A549 treated with dexamethasone at 1 μM for 4 hours (cell line): Measurements from ENCODE around the gene ZNF524. TPM values are rescaled to one million over a fixed set of nuclear protein-coding genes. Genes with fewer than 3 reads are reported as not detected.

ENCODE experiments used
- total RNA-seq: library from RNA; stranded (reverse); fragments of 200-300 nt; extraction: Qiagen RNA extraction; gene quantifications from 5 replicates; pipeline ENCODE4 v1.2.3, GENCODE V29; 2022

Gene ZNF524
- 12.1 to 17.2 TPM (median 16.1 TPM) in 5 replicates for total RNA-seq

DNA sequence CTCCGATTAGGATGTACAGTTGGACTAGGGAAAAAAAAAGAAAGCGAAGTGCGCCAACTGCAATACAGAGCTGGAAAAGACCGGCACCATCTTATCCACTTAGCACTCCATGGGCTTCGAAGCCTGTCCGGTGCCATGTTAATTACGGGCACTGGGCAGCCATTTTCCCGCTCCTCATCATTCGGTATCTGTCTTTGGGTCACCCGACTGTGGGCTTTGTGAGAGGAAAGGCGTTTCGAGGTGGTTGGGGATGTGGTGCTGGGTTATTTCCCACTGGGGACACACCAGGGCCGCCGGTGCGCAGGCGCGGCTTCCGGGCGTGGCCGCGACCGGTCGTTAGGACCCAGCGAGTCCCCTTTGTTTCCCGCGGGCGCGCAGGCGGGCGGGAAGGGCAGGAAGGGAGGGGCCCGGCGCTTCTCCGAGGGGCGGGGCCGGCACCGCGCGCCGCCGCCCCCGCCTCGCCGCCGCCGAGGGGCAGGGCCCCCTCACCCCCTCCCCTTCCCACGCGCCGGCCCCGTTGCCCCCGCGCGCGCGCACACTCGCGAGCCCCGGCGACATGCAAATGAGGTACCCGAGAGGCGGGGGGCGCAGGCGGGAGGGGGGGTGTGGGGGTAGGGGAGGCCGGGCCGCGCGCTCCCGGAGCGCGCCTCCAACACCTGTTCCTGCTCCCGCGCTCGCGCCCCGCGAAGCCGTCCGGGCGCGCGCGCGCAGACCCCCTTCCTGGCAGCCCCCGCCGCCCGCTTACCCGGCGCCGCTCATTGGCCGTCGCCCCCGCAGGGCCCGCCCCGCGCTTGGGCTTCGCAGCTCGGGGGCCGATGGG lies at the start of gene ZNF524:
Gene ZNF524 (plus strand): TSS at position 447 of the 820 bp plus-strand sequence. CDS start 1,825 bp downstream, outside the sequence.

GRCh38 chr19:55580628-55581144 lies 19.4 kb upstream of the ZNF524 start, which contains the start of gene ZNF579:
Gene ZNF579, minus strand, starts transcription at chr19:55580848. Its CDS starts 1,209 bp downstream, at chr19:55579639.

GRCh38 chr19:55599468-55599841 lies 633 bp upstream of the ZNF524 start, which contains the start of gene FIZ1:
Gene FIZ1, minus strand, starts transcription at chr19:55599517. Its CDS starts 1,652 bp downstream, at chr19:55597865.

GRCh38 chr19:55605637-55606470 lies 5.8 kb downstream of the ZNF524 start, which contains the start of gene ZNF865:
Gene ZNF865, plus strand, starts transcription at chr19:55605647. Its CDS starts 7,972 bp downstream, at chr19:55613619.

GRCh38 chr19:55624109-55625003 lies 24.3 kb downstream of the ZNF524 start, which contains the start of gene ZNF784:
Gene ZNF784, minus strand, starts transcription at chr19:55624566. Its CDS starts 5 bp downstream, at chr19:55624561.

DNA sequence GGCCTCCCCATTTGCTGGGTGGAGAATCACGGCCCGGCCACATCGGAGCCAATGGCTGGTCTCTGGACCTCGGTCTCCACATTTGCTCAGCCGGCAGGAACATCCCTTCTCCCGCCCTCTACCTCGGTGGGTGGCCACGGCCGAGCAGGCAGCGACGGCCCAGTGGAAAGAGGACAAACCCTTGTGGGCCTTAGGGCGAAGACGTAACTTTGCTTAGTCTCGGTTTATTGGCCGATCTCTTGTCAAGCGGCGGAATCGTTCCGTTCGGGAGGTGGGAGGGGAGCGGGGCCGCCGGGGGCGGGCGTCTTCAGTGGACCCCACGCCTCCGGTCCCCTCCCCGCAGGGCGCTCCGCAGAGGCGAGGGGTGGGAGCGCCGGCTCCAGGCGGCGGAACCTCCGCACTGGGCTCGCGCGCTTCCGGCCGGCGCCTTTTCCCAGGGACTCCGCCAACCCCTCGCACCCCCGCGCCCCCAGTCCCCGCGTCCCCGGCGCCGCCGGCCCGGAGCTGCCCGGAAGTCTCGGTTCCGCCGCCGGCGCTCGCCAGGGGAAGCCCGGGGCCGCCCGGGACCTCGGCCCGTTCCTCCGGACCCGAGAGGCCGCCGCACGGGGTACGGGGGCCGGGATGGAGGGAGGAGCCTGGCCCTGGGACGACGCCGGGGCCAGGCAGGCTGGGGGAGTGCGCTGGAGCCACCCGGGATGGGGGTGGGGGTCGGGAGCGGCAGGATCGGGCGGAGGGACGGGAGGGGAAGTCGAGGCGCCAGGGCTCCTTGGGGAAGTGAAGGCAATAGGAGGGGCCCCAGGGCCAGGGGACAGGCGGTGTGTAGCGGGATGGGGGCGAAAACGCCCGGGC lies 40.7 kb downstream of the ZNF524 start, which contains the start of gene ZNF580:
Gene ZNF580 (plus strand): TSS at position 426 of the 849 bp plus-strand sequence. CDS start 1,507 bp downstream, outside the sequence.

GRCh38 chr19:55643003-55643886 lies 43.2 kb downstream of the ZNF524 start, which contains the start of gene ZNF581:
Gene ZNF581, plus strand, starts transcription at chr19:55643649. Its CDS starts 923 bp downstream, at chr19:55644572.

DNA sequence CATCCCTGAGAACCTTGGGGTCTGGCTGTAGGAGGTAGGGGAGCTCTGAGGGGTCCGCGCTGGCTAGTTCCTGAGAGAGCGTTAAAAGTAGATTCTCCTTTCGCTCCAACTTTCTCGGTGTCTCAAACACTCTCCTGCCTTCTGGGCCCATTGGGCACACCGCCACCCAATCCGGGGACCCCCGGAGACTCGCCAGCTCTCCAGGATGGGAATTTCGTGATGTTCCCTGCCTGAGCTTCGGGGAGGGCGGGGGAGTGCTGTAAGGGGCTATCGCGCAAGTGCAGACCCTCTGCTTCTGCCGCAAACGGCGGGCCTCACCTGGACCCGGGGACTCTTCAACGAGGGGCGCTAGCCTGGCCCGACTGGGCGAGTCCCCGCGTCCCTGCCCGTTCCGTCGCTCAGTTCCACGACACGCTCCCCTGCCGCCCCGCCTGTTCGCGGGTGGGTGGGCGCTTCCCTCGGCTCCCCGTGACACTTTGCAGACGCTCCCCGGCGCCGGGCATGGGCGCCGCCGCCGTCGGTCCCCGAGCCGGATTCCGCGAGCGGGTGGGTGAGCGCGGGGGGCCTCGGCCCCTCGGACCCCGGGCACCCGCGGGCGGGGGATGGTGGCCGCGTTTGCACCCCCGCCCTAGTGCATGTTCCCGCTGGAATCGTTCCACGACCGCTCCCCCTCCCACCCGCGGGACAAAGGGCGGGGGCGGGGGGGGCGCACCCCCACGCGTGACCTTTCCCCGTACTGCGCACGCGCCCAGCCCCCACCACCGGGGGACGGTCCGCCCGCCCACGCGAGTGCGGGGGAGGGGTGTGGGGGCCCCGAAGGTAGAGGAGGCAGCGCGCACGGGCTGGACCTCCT lies 47.9 kb downstream of the ZNF524 start, which contains the start of gene CCDC106:
Gene CCDC106 (plus strand): TSS at position 481 of the 853 bp plus-strand sequence. CDS start 835 bp downstream, outside the sequence.

Other genes with a start within 250 kb of the ZNF524 start
- gene COX6B2, start 245.6 kb upstream of the ZNF524 start, total RNA-seq: 0.75 to 1.2 TPM (median 0.91 TPM) in 5 replicates
- 0.08 to 0.22 TPM (median 0.15 TPM) in 5 replicates for gene GARIN5B, start 237.0 kb upstream of the ZNF524 start, total RNA-seq
- gene IL11, start 229.8 kb upstream of the ZNF524 start, total RNA-seq: 8.4 to 11.3 TPM (median 8.6 TPM) in 5 replicates
- gene TMEM190, start 223.5 kb upstream of the ZNF524 start, total RNA-seq: 0.86 to 1.9 TPM (median 1.1 TPM) in 5 replicates
- gene TMEM238, start 216.0 kb upstream of the ZNF524 start, total RNA-seq: 2.4 to 7.0 TPM (median 4.2 TPM) in 5 replicates
- 2,624 to 3,119 TPM (median 2,807 TPM) in 5 replicates for gene RPL28, start 214.4 kb upstream of the ZNF524 start, total RNA-seq
- gene UBE2S, start 192.5 kb upstream of the ZNF524 start, total RNA-seq: 251 to 469 TPM (median 409 TPM) in 5 replicates
- 0.02 TPM in 2 of 5 replicates, not detected in the others for gene SHISA7, start 157.0 kb upstream of the ZNF524 start, total RNA-seq
- gene ISOC2, start 138.6 kb upstream of the ZNF524 start, total RNA-seq: 48.5 to 57.4 TPM (median 51.3 TPM) in 5 replicates
- 0.10 TPM in 1 of 5 replicates, not detected in the others for gene C19orf85, start 135.5 kb upstream of the ZNF524 start, total RNA-seq
- 4.2 to 7.9 TPM (median 7.2 TPM) in 5 replicates for gene ZNF628, start 123.7 kb upstream of the ZNF524 start, total RNA-seq
- gene NAT14, start 115.1 kb upstream of the ZNF524 start, total RNA-seq: 39.2 to 42.7 TPM (median 40.7 TPM) in 5 replicates
- 0.28 to 0.84 TPM (median 0.58 TPM) in 5 replicates for gene SSC5D, start 111.9 kb upstream of the ZNF524 start, total RNA-seq
- gene SBK2, start 63.2 kb upstream of the ZNF524 start, total RNA-seq: 1.3 to 2.6 TPM (median 1.8 TPM) in 5 replicates
- 1.3 to 2.6 TPM (median 2.1 TPM) in 5 replicates for gene SBK3, start 54.7 kb upstream of the ZNF524 start, total RNA-seq
- gene ZNF579, start 19.4 kb upstream of the ZNF524 start, total RNA-seq: 21.6 to 43.3 TPM (median 36.5 TPM) in 5 replicates
- gene FIZ1, start 771 bp upstream of the ZNF524 start, total RNA-seq: 17.4 to 26.1 TPM (median 24.0 TPM) in 5 replicates
- 6.8 to 13.4 TPM (median 11.9 TPM) in 5 replicates for gene ZNF865, start 5.4 kb downstream of the ZNF524 start, total RNA-seq
- gene ZNF784, start 24.3 kb downstream of the ZNF524 start, total RNA-seq: 4.7 to 6.7 TPM (median 5.4 TPM) in 5 replicates
- gene ZNF580, start 40.7 kb downstream of the ZNF524 start, total RNA-seq: 26.5 to 51.9 TPM (median 48.8 TPM) in 5 replicates
- 37.3 to 44.0 TPM (median 42.8 TPM) in 5 replicates for gene ZNF581, start 43.4 kb downstream of the ZNF524 start, total RNA-seq
- gene CCDC106, start 47.9 kb downstream of the ZNF524 start, total RNA-seq: 12.0 to 20.4 TPM (median 19.0 TPM) in 5 replicates
- 234 to 285 TPM (median 273 TPM) in 5 replicates for gene U2AF2, start 54.7 kb downstream of the ZNF524 start, total RNA-seq
- gene EPN1, start 74.9 kb downstream of the ZNF524 start, total RNA-seq: 121 to 214 TPM (median 210 TPM) in 5 replicates
- not detected in 5 replicates for gene NLRP9, start 138.1 kb downstream of the ZNF524 start, total RNA-seq
- 0.61 to 1.2 TPM (median 0.88 TPM) in 5 replicates for gene RFPL4A, start 158.8 kb downstream of the ZNF524 start, total RNA-seq
- gene RFPL4AL1, start 168.8 kb downstream of the ZNF524 start, total RNA-seq: 0.12 to 0.13 TPM in 2 of 5 replicates, not detected in the others
- gene NLRP11, start 231.7 kb downstream of the ZNF524 start, total RNA-seq: 0.04 TPM in 1 of 5 replicates, not detected in the others
- not detected in 5 replicates for gene NLRP4, start 236.3 kb downstream of the ZNF524 start, total RNA-seq